Mesothelial cell of epicardium (in vitro differentiated cells): ENCODE measurements around the gene FOXI1. TPM values are rescaled to one million over a fixed set of nuclear protein-coding genes. Genes with fewer than 3 reads are reported as not detected.

Source experiments
- DNase-seq, 2 experiments: peaks; one replicate each; pipeline ENCODE4 v3.0.0; 2021; ENCODE audit warnings: low spot score in 2 of 2; ENCODE audit not compliant: unreplicated experiment in 2 of 2
- H3K27ac Mint-ChIP-seq: 2 replicates; pipeline ENCODE4 v1.8.0; 2021; ENCODE audit warnings: mixed read lengths
- H3K27me3 Mint-ChIP-seq: 2 replicates; pipeline ENCODE4 v1.8.0; 2021; ENCODE audit warnings: low read depth, mixed read lengths
- H3K36me3 Mint-ChIP-seq: 2 replicates; pipeline ENCODE4 v1.8.0; 2021; ENCODE audit warnings: mixed read lengths
- H3K4me1 Mint-ChIP-seq: 2 replicates; pipeline ENCODE4 v1.8.0; 2021; ENCODE audit warnings: mixed read lengths
- H3K4me3 Mint-ChIP-seq: 2 replicates; pipeline ENCODE4 v1.8.0; 2021; ENCODE audit warnings: mild to moderate bottlenecking, moderate library complexity, mixed read lengths
- H3K9me3 Mint-ChIP-seq: 2 replicates; pipeline ENCODE4 v1.8.0; 2021; ENCODE audit warnings: mixed read lengths
- CTCF ChIP-seq: fragments of 200-600 bp; sonication (generic); IDR thresholded peaks from one replicate; pipeline ENCODE4 v1.5.0; 2021; ENCODE audit warnings: antibody characterized with exemption; ENCODE audit not compliant: unreplicated experiment
- total RNA-seq: library from RNA; stranded (reverse); gene quantifications from 3 replicates; pipeline ENCODE4 v1.2.1, GENCODE V29; 2021

Gene FOXI1
- total RNA-seq, 1 donor from 2014 or later = not detected

GRCh38 chr5:170067574-170068170, 38.0 kb upstream of the FOXI1 start:
- H3K4me1 Mint-ChIP-seq = no peaks in the 10 kb centered on the region
- H3K4me3 Mint-ChIP-seq = no peak overlapping the region
- H3K9me3 Mint-ChIP-seq = peaks cover 12% of the 10 kb centered on the region
- H3K27me3 Mint-ChIP-seq = peaks cover 39% of the 10 kb centered on the region
- no peak for TF ChIP-seq CTCF
- H3K27ac Mint-ChIP-seq = no peak overlapping the region
- H3K36me3 Mint-ChIP-seq = no peaks in the 10 kb centered on the region
- DNase-seq = no peak

- no peak overlapping the region for H3K27ac Mint-ChIP-seq
- DNase-seq = no peak
- TF ChIP-seq CTCF = no peak
- no peaks in the 10 kb centered on the region for H3K4me1 Mint-ChIP-seq
- no peak overlapping the region for H3K4me3 Mint-ChIP-seq
- H3K36me3 Mint-ChIP-seq = no peaks in the 10 kb centered on the region
- H3K9me3 Mint-ChIP-seq = peaks cover 8% of the 10 kb centered on the region
- peaks cover 43% of the 10 kb centered on the region for H3K27me3 Mint-ChIP-seq
Observed at GRCh38 chr5:170069512-170069911, 36.2 kb upstream of the FOXI1 start.

- Mint-ChIP-seq H3K4me3 (no peak overlapping the region), H3K27me3 (peaks cover 53% of the 10 kb centered on the region), H3K36me3 (no peaks in the 10 kb centered on the region), H3K9me3 (no peaks in the 10 kb centered on the region), H3K4me1 (peaks cover 11% of the 10 kb centered on the region), H3K27ac (no peak overlapping the region)
- TF ChIP-seq CTCF = peak; percentile 85
- DNase-seq = peak; percentile 52 to 79
Observed at GRCh38 chr5:170070556-170071412, 34.9 kb upstream of the FOXI1 start.

GRCh38 chr5:170071748-170072147, 33.9 kb upstream of the FOXI1 start:
- Mint-ChIP-seq H3K27ac (no peak overlapping the region), H3K9me3 (no peaks in the 10 kb centered on the region), H3K4me3 (no peak overlapping the region), H3K4me1 (peaks cover 15% of the 10 kb centered on the region), H3K36me3 (no peaks in the 10 kb centered on the region), H3K27me3 (peaks cover 56% of the 10 kb centered on the region)
- DNase-seq = no peak
- no peak for TF ChIP-seq CTCF

- no peaks in the 10 kb centered on the region for H3K9me3 Mint-ChIP-seq
- no peak overlapping the region for H3K4me3 Mint-ChIP-seq
- no peak for TF ChIP-seq CTCF
- peaks cover 15% of the 10 kb centered on the region for H3K4me1 Mint-ChIP-seq
- H3K27me3 Mint-ChIP-seq = peaks cover 56% of the 10 kb centered on the region
- H3K36me3 Mint-ChIP-seq = no peaks in the 10 kb centered on the region
- H3K27ac Mint-ChIP-seq = no peak overlapping the region
- DNase-seq = no peak
Observed at GRCh38 chr5:170075696-170076095, 30.0 kb upstream of the FOXI1 start.
